ENCODE measurements around the gene CYLD. TPM values are rescaled to one million over a fixed set of nuclear protein-coding genes. Genes with fewer than 3 reads are reported as not detected.

Gene CYLD
- polyA plus RNA-seq, 1 donor (not counting 4 experiments of a cell fraction or from before 2014, with no cell fraction given) = 24.7 TPM

DNA sequence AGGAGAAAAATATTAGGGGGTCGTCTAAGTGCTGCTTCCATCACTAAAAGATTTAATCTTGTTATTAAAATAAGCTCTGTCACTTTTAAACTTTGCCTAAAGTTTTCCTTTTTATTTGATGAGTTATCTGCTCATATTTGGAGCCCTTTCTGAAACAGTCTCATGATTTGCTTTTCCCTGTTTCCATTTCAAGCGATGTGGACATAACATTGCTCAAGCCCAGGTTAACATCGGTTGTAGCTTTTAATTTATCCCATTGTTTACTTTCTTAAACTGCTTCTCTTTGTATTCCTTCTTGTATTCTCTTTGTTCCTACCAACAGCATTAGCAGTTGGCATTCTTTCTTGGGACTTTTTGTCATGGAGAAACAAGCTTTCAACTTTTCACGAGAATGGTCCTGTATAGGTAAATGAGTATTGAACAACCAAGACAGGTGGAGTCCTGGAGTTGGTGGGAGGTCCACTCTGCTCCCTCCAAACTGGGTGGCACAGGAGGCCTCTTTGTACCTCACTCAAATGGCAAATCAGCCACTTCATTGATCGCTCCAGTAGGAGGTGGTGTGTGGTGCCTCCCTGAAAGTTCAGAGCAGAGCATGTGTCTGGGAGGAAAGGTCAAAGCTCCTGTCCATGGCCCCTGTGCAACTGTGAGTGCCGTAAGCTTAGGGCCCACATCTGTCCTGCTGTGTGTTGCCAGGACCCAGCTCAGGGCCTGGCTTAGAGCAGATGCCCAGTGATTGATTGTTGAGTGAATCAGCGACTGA lies 107.0 kb downstream of the CYLD start:
- no peaks in the 10 kb centered on the region for H3K27me3 ChIP-seq (ENCODE audit: control insufficient read depth, extremely low read depth, insufficient read depth, low read length)
- FAIRE-seq (no peak), DNase-seq (ENCODE audit: low read depth, low spot score) (no peak)
- H3K4me1 ChIP-seq (ENCODE audit: control insufficient read depth, extremely low read depth, insufficient read depth, low read length) = no peaks in the 10 kb centered on the region
- no peaks in the 10 kb centered on the region for H3K9me3 ChIP-seq (ENCODE audit: control insufficient read depth, low read depth, low read length)
- H3K27ac ChIP-seq (ENCODE audit: control insufficient read depth, insufficient read depth, low read length) = no peak overlapping the region
- no peak overlapping the region for H2AFZ ChIP-seq (ENCODE audit: control insufficient read depth, low read length)
- H3K79me2 ChIP-seq (ENCODE audit: control insufficient read depth, insufficient read depth, low read length) = no peaks in the 10 kb centered on the region
- H3K9ac ChIP-seq (ENCODE audit: control insufficient read depth, extremely low read depth, insufficient read depth, low read length) = no peak overlapping the region
- no peaks in the 10 kb centered on the region for H3K36me3 ChIP-seq (ENCODE audit: control insufficient read depth in 2 of 2, extremely low read depth in 1 of 2, insufficient read depth in 2 of 2, low read length in 2 of 2)
- no peak overlapping the region for H3K4me2 ChIP-seq (ENCODE audit: control insufficient read depth, extremely low read depth, insufficient read depth, low read depth, low read length)
- H3K9me1 ChIP-seq (ENCODE audit: control insufficient read depth, extremely low read depth, insufficient read depth, low read length) = no peaks in the 10 kb centered on the region
- no peaks in the 10 kb centered on the region for H4K20me1 ChIP-seq (ENCODE audit: control insufficient read depth, extremely low read depth, insufficient read depth, low read length)
- dilution Hi-C loops (cut with MboI; ENCODE audit: extremely low pct_ligation_motif_present, low sequenced_read_pairs) = no loop called here
- TF ChIP-seq, protein P1, sequence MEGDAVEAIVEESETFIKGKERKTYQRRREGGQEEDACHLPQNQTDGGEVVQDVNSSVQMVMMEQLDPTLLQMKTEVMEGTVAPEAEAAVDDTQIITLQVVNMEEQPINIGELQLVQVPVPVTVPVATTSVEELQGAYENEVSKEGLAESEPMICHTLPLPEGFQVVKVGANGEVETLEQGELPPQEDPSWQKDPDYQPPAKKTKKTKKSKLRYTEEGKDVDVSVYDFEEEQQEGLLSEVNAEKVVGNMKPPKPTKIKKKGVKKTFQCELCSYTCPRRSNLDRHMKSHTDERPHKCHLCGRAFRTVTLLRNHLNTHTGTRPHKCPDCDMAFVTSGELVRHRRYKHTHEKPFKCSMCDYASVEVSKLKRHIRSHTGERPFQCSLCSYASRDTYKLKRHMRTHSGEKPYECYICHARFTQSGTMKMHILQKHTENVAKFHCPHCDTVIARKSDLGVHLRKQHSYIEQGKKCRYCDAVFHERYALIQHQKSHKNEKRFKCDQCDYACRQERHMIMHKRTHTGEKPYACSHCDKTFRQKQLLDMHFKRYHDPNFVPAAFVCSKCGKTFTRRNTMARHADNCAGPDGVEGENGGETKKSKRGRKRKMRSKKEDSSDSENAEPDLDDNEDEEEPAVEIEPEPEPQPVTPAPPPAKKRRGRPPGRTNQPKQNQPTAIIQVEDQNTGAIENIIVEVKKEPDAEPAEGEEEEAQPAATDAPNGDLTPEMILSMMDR (optimal IDR thresholded peaks at IDR 0.05 in 1 of 3, IDR thresholded peaks at IDR 0.05 in 1 of 3, conservative IDR thresholded peaks at IDR 0.05 in 1 of 3; ENCODE audit: extremely low read depth in 1 of 3, insufficient read depth in 2 of 3, low read length in 3 of 3) = no peak
- no peak for TF ChIP-seq EZH2 (IDR thresholded peaks at IDR 0.05; ENCODE audit: low read length)
- H3K4me3 ChIP-seq (ENCODE audit: control insufficient read depth in 2 of 3, extremely low read depth in 1 of 3, insufficient read depth in 2 of 3, low read depth in 1 of 3, low read length in 3 of 3) = no peak overlapping the region

Small RNA genes within 50 kb of the gene (small RNA-seq; reads per million reads assigned to genes)
- gene MIR3181 (ENCODE audit: insufficient read length in 3 of 3, low read depth in 3 of 3, low replicate concordance in 1 of 3) = 0 reads per million in 3 experiments

Other genes with a start within 250 kb of the CYLD start
- gene NKD1, start 193.7 kb upstream of the CYLD start, polyA plus RNA-seq = 0.54 to 0.62 TPM (median 0.57 TPM) in 3 replicates
- not detected in 3 replicates for gene SNX20, start 60.8 kb upstream of the CYLD start, polyA plus RNA-seq
- gene NOD2, start 48.5 kb upstream of the CYLD start, polyA plus RNA-seq = 0.49 to 3.9 TPM (median 0.80 TPM) in 3 replicates